ENCODE results near the gene IRF2BP1. TPM values are rescaled to one million over a fixed set of nuclear protein-coding genes. Genes with fewer than 3 reads are reported as not detected.
"Not testable (repeated sequence)": the region's sequence is repeated elsewhere in the genome, so short reads cannot be mapped to it uniquely, and the experiment has no call there.

IRF2BP1 gene
- total RNA-seq, 2 donors from 2014 or later = 13.5 to 16.4 TPM

DNA sequence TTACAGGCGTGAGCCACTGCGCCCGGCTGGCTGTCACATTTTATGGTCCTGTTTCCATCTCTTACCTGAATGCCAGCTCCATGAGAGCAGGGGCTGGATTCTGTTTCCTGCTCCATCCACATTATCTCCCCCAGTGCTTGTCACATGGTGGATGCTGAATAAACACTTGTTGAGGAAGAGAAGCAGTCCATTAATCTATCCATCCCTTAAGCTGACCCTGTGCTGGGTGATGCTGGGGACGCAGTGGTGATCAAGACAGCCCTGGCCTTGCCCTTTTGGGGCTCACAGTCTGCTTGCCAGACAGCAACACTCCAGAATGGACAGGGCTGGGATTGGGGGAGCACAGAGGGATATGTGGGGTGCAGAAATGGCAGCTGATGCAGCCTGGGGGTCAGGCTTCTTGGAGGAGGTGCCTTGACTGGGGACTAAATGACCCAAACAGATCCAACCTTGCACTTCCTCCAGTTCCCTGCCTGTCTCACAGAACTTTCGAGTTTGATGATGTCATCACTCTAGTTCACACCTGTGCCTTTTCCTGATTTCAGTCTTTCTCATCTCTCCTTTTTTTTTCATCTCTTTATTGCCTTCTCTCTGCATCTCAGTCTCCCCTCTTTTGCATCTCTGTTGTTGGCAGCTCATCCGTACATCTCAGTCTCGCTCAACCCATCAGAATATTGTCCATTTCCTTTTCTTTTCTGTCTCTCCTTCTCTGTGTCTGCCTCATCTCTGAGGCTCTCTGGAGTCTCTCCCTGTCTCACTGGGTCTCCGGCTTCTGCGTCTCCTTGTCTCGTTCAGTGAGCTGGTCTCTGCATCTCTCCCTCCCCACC, 4.6 kb downstream of the IRF2BP1 start:
- Mint-ChIP-seq H3K27me3 (peaks cover 8% of the 10 kb centered on the region), H3K4me1 (peaks cover 26% of the 10 kb centered on the region), H3K9me3 (no peaks in the 10 kb centered on the region), H3K36me3 (ENCODE audit: low read depth) (peaks cover 13% of the 10 kb centered on the region), H3K27ac (peak overlapping the region; percentile 3), H3K4me3 (peak overlapping the region; percentile 17)
- no peak for ATAC-seq (replicated peaks)

DNA sequence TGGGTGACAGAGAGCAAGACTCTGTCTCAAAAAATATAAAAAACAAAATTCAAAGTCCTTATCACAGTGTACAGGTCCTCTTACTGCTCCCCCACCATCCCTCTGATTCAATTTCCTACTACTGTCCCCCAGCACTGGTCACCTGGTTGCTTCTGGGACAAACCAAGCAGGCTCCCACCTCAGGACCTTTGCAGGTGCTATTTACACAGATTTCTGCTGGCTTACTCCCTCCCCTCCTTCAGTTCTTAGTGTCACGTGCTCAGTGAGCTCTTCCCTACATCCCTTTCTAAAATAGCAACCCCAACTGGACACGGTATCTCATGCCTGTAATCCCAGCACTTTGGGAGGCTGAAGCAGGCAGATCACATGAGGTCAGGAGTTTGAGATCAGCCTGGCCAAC, 6.0 kb downstream of the IRF2BP1 start:
- peaks cover 8% of the 10 kb centered on the region for H3K36me3 Mint-ChIP-seq (ENCODE audit: low read depth)
- H3K27me3 Mint-ChIP-seq = peaks cover 12% of the 10 kb centered on the region
- H3K4me3 Mint-ChIP-seq = no peak overlapping the region
- no peaks in the 10 kb centered on the region for H3K9me3 Mint-ChIP-seq
- no peak for ATAC-seq (replicated peaks)
- H3K27ac Mint-ChIP-seq = no peak overlapping the region
- peaks cover 31% of the 10 kb centered on the region for H3K4me1 Mint-ChIP-seq

DNA sequence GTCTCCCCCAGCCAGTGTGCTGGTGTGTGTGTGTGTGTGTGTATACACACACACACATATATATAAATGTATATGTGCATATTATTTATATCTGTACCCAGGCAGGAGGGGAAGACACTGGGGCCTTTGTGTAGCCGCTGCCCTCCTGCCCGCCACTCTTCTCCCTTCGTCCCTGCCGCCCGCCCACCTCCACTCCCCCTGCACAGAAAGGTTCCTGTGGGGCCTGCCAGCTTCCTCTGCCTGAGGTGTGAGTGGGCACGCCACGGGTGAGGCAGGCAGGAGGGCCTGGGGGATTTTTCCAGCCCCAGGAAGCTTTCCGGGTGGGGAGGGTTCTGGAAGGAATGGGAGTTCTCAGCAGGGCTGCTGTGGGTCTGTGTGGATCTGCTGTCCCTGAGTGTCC, 6.9 kb downstream of the IRF2BP1 start:
- Mint-ChIP-seq H3K9me3 (no peaks in the 10 kb centered on the region), H3K27me3 (peaks cover 12% of the 10 kb centered on the region), H3K36me3 (ENCODE audit: low read depth) (peaks cover 8% of the 10 kb centered on the region), H3K4me3 (no peak overlapping the region), H3K4me1 (peaks cover 31% of the 10 kb centered on the region), H3K27ac (no peak overlapping the region)
- no peak for ATAC-seq (replicated peaks)

DNA sequence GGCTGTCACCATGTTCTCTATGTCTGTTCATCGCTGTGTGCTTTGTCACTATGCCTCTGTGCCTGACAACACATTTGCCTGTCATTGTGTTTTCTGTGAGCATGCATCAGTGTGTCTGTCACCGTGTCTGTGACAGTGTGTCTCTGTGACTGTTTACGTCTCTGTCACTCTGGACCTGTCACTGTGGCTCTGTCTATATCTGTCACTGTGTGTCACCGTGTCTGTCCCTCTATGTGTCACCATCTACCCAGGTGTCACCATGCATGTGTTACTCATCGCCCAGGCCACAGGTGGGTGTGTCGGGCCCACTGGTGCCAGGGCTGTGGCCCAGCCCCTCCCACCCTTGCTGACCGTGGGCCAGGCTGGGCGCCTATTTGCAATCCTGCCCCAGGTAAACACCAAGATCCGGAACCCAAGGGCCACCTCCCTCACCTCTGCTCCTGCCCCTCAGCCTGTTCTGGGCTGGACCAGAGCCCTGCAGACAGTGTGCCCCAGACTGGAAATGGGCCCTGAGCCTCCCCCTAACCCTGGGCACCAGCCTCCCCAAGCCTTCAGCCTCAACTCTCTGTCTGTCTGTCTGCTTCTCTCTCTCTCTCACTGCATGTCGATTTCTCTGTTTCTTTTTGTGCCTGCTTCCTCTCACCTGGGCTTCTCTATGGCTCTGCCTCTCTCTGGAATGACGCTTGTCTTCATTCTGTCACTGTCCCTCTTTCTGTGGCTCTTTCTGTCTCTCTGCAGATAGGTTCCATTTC, 7.7 kb downstream of the IRF2BP1 start:
- Mint-ChIP-seq H3K4me1 (peaks cover 27% of the 10 kb centered on the region), H3K27me3 (peaks cover 12% of the 10 kb centered on the region), H3K36me3 (ENCODE audit: low read depth) (peaks cover 2% of the 10 kb centered on the region), H3K4me3 (peak overlapping the region; percentile 7), H3K9me3 (no peaks in the 10 kb centered on the region), H3K27ac (peak overlapping the region; percentile 1)
- peak; percentile 82 for ATAC-seq (replicated peaks)

DNA sequence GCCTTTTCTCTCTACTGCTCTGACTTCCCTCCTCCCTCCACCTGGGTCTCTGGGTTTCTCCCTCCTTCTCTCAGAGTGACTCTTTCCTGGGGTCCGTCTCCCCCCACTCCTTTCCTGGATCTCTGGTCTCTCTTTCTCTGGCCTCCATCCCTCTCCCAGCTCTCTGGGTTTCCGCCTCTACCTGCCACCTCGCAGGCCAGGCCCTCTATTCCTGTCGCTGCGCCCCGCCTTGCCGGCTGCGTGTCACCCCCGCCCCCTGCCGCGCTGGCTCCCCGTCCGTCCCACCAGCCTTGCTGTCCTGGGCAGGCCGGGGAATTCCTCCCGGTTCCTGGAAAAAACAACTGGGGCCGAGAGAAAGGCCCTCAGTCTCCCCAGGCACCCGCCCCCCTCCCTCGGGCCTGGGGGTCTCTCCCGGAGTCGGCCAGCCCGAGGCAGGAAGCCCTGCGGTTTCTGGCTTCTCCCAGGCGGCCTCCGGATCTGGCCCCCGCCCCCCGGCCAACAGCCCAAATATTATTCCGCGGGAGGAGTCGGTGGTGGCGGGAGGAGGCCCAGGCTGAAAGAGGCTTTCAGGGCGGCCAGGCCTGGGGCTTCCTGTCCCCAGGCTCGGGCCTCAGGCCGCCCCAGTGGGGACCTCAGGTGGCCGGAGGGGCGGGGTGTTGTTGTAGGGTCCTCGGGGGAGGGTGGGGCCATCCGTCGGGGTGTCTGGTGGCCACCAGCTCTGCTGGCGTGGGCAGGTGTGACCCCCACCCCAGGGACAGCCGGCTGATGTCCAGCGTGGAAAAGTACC, 9.3 kb downstream of the IRF2BP1 start:
- Mint-ChIP-seq H3K27me3 (peaks cover 12% of the 10 kb centered on the region), H3K27ac (peak overlapping the region; percentile 79), H3K4me3 (peak overlapping the region; percentile 63), H3K4me1 (peaks cover 22% of the 10 kb centered on the region), H3K9me3 (no peaks in the 10 kb centered on the region), H3K36me3 (ENCODE audit: low read depth) (no peaks in the 10 kb centered on the region)
- peak; percentile 38 for ATAC-seq (replicated peaks)

DNA sequence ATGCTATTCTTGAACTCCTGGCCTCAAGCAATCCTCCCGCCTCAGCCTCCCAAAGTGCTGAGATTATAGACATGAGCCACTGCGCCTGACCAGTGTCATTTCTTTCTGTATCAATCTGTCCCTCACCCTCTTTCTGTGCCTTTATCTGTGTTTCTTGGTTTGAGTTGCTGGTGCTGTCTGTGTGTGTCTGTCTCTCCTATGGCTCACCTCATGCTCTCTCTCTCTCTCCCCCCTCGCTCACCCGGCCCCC, 9.9 kb downstream of the IRF2BP1 start:
- peak overlapping the region; percentile 63 for H3K4me3 Mint-ChIP-seq
- peaks cover 17% of the 10 kb centered on the region for H3K4me1 Mint-ChIP-seq
- no peaks in the 10 kb centered on the region for H3K9me3 Mint-ChIP-seq
- H3K27ac Mint-ChIP-seq = peak overlapping the region; percentile 79
- no peaks in the 10 kb centered on the region for H3K36me3 Mint-ChIP-seq (ENCODE audit: low read depth)
- H3K27me3 Mint-ChIP-seq = peaks cover 12% of the 10 kb centered on the region
- ATAC-seq (replicated peaks) = peak; percentile 79

DNA sequence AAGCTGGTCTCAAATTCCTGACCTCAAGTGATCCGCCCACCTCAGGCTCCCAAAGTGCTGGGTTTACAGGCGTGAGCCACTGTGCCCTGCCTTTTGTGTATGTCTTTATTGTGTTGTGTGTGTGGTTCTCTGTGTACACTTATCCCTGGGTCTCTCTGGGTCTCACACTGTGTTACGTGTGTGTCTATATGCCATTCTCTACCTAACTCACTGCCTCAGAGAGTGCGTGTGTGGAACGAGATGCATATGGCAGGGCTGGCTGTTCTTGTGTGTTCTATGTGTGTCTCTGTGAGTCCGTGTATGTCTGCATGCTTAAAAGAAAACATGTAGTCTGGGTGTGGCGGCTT, 11.3 kb downstream of the IRF2BP1 start:
- Mint-ChIP-seq H3K9me3 (no peaks in the 10 kb centered on the region), H3K4me3 (no peak overlapping the region), H3K27ac (no peak overlapping the region), H3K36me3 (ENCODE audit: low read depth) (no peaks in the 10 kb centered on the region), H3K4me1 (peaks cover 16% of the 10 kb centered on the region), H3K27me3 (peaks cover 8% of the 10 kb centered on the region)
- ATAC-seq (replicated peaks) = no peak

DNA sequence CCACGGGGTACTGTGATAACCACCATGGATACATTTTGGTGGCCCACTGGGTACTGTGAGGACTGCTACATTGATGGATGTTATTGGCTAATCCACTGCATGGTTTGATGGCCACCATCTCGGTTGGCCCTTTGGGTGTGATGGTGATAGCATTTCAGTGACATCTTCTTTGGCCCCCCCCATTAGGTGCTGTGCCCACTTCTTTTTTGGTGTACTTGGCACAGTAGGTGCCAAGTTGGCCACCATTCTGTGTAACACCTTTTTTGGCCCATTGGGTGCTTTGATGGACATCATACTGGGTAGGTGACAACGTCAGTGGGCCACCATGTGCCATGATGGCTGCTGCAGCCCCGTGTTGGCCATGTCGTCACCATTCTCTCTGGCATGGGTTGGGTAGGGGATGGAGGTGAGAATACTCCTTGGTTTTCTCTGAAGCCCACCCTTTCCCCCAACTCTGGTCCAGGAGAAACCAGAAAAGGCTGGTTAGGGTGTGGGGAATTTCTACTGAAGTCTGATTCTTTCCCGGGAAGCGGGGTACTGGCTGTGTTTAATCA, 12.6 kb downstream of the IRF2BP1 start:
- Mint-ChIP-seq H3K9me3 (no peaks in the 10 kb centered on the region), H3K4me1 (peaks cover 12% of the 10 kb centered on the region), H3K36me3 (ENCODE audit: low read depth) (no peaks in the 10 kb centered on the region), H3K27ac (no peak overlapping the region), H3K4me3 (no peak overlapping the region), H3K27me3 (peaks cover 5% of the 10 kb centered on the region)
- ATAC-seq (replicated peaks) = no peak

DNA sequence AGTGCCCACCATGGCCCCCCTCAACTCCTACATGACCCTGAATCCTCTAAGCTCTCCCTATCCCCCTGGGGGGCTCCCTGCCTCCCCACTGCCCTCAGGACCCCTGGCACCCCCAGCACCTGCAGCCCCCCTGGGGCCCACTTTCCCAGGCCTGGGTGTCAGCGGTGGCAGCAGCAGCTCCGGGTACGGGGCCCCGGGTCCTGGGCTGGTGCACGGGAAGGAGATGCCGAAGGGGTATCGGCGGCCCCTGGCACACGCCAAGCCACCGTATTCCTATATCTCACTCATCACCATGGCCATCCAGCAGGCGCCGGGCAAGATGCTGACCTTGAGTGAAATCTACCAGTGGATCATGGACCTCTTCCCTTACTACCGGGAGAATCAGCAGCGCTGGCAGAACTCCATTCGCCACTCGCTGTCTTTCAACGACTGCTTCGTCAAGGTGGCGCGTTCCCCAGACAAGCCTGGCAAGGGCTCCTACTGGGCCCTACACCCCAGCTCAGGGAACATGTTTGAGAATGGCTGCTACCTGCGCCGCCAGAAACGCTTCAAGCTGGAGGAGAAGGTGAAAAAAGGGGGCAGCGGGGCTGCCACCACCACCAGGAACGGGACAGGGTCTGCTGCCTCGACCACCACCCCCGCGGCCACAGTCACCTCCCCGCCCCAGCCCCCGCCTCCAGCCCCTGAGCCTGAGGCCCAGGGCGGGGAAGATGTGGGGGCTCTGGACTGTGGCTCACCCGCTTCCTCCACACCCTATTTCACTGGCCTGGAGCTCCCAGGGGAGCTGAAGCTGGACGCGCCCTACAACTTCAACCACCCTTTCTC, 13.6 kb downstream of the IRF2BP1 start:
- Mint-ChIP-seq H3K36me3 (ENCODE audit: low read depth) (no peaks in the 10 kb centered on the region), H3K27ac (no peak overlapping the region), H3K4me3 (no peak overlapping the region), H3K9me3 (no peaks in the 10 kb centered on the region), H3K4me1 (peaks cover 7% of the 10 kb centered on the region), H3K27me3 (peaks cover 5% of the 10 kb centered on the region)
- ATAC-seq (replicated peaks) = no peak

DNA sequence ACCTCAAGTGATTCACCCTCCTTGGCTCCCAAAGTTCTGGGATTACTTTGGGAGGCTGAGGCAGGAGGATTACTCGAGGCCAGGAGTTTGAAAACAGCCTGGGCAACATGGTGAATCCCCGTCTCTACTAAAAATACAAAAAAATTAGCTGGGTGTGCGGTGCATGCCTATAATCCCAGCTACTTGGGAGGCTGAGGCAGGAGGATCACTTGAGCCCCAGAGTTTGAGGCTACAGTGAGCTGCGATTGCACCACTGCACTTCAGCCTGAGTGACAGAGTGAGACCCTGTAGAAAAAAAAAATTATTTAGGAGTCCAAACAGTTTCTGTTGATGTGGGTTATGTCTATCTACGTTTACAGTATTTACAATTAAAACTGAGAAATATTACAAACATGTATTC, 15.1 kb downstream of the IRF2BP1 start:
- Mint-ChIP-seq H3K4me3 (no peak overlapping the region), H3K4me1 (peaks cover under 1% of the 10 kb centered on the region), H3K36me3 (ENCODE audit: low read depth) (no peaks in the 10 kb centered on the region), H3K9me3 (no peaks in the 10 kb centered on the region), H3K27me3 (no peaks in the 10 kb centered on the region), H3K27ac (no peak overlapping the region)
- no peak for ATAC-seq (replicated peaks)

DNA sequence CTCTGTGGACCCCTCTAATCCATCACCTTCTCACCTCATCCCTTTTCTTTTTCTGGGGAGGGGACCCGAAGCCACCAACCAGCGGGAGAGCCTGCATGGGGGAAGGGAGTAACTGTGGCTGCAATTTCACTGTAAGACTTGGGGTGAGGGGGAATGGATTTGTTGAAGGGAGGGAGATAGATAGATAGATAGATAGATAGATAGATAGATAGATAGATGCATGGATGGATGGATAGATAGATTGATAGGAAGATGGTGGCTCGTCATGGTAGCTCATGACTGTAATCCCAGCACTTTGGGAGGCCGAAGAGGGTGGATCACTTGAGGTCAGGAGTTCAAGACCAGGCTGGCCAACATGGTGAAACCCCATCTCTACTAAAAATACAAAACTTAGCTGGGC, 18.7 kb downstream of the IRF2BP1 start:
- not testable (repeated sequence) for H3K36me3 Mint-ChIP-seq (ENCODE audit: low read depth)

DNA sequence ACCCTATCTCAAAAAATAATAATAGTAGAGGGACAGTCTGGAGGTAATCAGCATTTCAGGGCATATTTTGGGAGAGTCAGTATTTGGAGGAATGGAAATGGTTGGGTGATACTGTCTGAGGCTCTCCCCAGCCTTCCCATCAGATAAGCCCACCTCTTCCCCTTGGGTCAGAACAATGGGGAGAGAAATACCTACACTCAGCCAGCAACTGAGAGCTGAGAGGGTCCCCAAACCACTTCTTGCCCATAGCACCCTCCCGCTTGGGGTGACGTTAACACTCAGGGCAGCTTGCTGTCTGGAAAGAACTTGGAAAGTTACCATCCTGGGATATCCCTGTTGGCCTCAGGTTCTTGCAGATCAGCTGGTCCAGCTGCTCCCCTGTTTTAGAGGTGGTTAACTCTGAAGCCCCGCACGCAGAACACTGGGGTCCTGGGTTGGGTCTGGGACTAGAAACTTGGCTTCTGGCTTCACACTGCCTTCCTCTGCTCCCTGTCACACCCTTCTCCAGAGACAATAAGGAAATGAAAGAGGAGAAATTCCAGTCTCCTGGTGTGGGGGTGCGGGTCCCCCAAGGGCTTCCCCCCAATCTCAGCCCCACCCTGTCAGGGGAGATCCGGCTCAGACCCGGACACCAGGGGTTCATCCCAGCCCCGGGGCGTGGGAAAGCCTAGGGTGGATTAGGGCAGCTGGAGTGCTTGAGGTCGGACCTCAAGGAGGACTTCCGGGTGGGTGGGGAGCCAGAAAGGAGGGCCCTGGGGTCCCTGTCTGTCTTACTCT, 19.4 kb downstream of the IRF2BP1 start:
- no peaks in the 10 kb centered on the region for H3K9me3 Mint-ChIP-seq
- H3K27ac Mint-ChIP-seq = no peak overlapping the region
- peaks cover 11% of the 10 kb centered on the region for H3K4me1 Mint-ChIP-seq
- peaks cover 4% of the 10 kb centered on the region for H3K27me3 Mint-ChIP-seq
- H3K36me3 Mint-ChIP-seq (ENCODE audit: low read depth) = peaks cover 10% of the 10 kb centered on the region
- H3K4me3 Mint-ChIP-seq = no peak overlapping the region
- ATAC-seq (replicated peaks) = no peak

More for the DNA sequence above, 18.7 kb downstream of the IRF2BP1 start:
- not testable (repeated sequence) for ATAC-seq (replicated peaks); H3K4me1 Mint-ChIP-seq; H3K27ac Mint-ChIP-seq; H3K9me3 Mint-ChIP-seq; H3K4me3 Mint-ChIP-seq; H3K27me3 Mint-ChIP-seq

DNA sequence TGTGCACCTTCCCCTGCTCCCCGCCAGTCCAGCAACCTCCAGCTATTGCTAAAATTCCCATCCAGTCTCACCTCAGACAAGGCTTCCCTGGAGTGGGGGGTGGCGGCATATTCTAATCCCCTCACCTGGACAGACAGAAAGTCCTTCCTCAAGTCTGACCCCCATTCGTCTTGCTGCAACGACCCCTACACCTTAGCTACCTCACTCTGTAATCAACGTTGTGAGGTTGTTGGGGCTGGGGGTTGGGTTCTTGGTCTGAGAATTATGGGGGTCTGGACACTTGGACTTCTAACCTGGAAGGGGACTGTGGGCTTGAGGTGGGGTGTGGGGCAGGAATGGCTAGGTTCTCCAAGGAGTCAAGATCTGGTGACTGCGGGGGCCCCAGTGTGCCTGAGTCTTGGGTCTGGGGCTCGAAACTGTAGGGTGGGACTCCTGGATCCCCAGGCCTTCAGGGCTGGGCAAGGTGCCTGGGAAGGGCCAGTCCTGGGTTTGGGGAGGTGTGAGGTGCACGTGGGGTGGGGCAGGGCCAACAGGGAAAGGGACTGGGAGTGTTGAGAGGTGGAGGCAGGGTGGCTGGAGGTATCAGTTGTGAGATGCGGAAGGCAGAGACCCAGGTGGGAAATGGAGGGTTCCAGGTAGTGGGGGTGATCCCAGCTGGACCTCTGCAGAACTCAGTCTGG, 20.5 kb downstream of the IRF2BP1 start:
- Mint-ChIP-seq H3K27ac (peak overlapping the region; percentile 65), H3K36me3 (ENCODE audit: low read depth) (peaks cover 21% of the 10 kb centered on the region)

More for the DNA sequence above, 20.5 kb downstream of the IRF2BP1 start:
- no peak for ATAC-seq (replicated peaks)
- Mint-ChIP-seq H3K9me3 (no peaks in the 10 kb centered on the region), H3K4me1 (peaks cover 11% of the 10 kb centered on the region), H3K4me3 (peak overlapping the region; percentile 93), H3K27me3 (peaks cover 4% of the 10 kb centered on the region)

All from activated T-helper 17 cell treated with anti-CD3 and anti-CD28 coated beads, Interleukin-2, amount 50 U/mL, for 72 hours (primary cell).